Measurements from ENCODE around the gene ANKFY1. TPM values are rescaled to one million over a fixed set of nuclear protein-coding genes. Genes with fewer than 3 reads are reported as not detected.

Gene ANKFY1
- total RNA-seq, 4 donors from 2014 or later: 25.6 to 70.6 (median 44.9) TPM

DNA sequence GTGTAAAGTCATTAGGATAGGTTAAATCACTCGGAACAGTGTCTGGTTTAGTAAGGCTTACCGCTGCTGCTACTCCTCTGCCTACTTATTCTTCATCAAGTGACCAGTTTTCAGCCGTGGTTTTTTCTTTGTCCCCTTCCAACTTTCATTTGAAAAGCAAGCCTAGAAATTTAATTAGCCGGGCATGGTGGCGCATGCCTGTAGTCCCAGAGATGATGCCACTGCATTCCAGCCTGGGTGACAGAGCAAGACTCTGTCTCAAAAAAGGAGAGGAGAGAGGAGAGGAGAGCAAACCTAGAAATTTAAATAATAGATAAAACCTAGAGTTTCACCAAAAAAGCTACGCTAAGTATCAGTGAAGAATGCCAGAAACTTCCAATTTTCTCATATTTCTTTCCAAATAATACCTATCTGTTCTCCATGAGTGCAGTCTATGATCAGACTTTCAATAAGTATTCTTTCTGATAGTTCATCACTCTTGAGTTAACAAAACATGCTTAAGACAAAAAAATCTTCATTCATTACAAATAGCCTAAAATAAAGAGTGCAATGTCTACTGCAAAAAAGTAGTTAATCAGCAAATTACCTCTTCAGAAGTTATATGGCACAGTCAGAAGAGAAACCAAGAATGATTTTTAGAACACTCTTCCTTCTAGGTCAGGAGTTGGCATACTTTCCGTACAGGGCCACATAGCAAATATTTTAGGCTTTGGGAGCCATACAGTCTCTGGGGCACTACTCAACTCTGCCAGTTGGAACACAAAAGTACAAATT is 15.1 kb downstream of the ANKFY1 start:
- TF ChIP-seq POLR2A (IDR thresholded peaks at IDR 0.05) (no peak), POLR2AphosphoS5 (IDR thresholded peaks at IDR 0.05) (no peak), EP300 (IDR thresholded peaks at IDR 0.05) (no peak)
- TF ChIP-seq, protein P1, sequence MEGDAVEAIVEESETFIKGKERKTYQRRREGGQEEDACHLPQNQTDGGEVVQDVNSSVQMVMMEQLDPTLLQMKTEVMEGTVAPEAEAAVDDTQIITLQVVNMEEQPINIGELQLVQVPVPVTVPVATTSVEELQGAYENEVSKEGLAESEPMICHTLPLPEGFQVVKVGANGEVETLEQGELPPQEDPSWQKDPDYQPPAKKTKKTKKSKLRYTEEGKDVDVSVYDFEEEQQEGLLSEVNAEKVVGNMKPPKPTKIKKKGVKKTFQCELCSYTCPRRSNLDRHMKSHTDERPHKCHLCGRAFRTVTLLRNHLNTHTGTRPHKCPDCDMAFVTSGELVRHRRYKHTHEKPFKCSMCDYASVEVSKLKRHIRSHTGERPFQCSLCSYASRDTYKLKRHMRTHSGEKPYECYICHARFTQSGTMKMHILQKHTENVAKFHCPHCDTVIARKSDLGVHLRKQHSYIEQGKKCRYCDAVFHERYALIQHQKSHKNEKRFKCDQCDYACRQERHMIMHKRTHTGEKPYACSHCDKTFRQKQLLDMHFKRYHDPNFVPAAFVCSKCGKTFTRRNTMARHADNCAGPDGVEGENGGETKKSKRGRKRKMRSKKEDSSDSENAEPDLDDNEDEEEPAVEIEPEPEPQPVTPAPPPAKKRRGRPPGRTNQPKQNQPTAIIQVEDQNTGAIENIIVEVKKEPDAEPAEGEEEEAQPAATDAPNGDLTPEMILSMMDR (IDR thresholded peaks at IDR 0.05): no peak
- Histone ChIP-seq H3K27ac (peak overlapping the region; percentile 73), H3K36me3 (no peaks in the 10 kb centered on the region), H3K4me3 (no peak overlapping the region), H3K4me1 (peaks cover 26% of the 10 kb centered on the region), H3K9me3 (no peaks in the 10 kb centered on the region), H3K27me3 (no peaks in the 10 kb centered on the region)
- 61% methylated on average over 7 of the region's 7 CpGs for WGBS
- no peak for DNase-seq (ENCODE audit: low spot score in 2 of 2)

GRCh38 chr17:4247971-4248388 is 15.8 kb downstream of the ANKFY1 start:
- no peaks in the 10 kb centered on the region for H3K36me3 ChIP-seq
- peaks cover 26% of the 10 kb centered on the region for H3K4me1 ChIP-seq
- 75% methylated on average over 7 of the region's 11 CpGs for WGBS
- no peaks in the 10 kb centered on the region for H3K9me3 ChIP-seq
- no peak for TF ChIP-seq EP300 (IDR thresholded peaks at IDR 0.05)
- no peak for TF ChIP-seq POLR2A (IDR thresholded peaks at IDR 0.05)
- no peak for TF ChIP-seq POLR2AphosphoS5 (IDR thresholded peaks at IDR 0.05)
- TF ChIP-seq, protein P1 (IDR thresholded peaks at IDR 0.05): no peak
- no peak overlapping the region for H3K4me3 ChIP-seq
- H3K27me3 ChIP-seq: no peaks in the 10 kb centered on the region
- no peak for DNase-seq (ENCODE audit: low spot score in 2 of 2)
- peak overlapping the region; percentile 73 for H3K27ac ChIP-seq

GRCh38 chr17:4247361-4247970 is 16.3 kb downstream of the ANKFY1 start:
- Histone ChIP-seq H3K27me3 (no peaks in the 10 kb centered on the region), H3K27ac (peak overlapping the region; percentile 73), H3K4me1 (peaks cover 26% of the 10 kb centered on the region), H3K4me3 (no peak overlapping the region), H3K36me3 (peaks cover 2% of the 10 kb centered on the region), H3K9me3 (no peaks in the 10 kb centered on the region)
- DNase-seq (ENCODE audit: low spot score in 2 of 2): no peak
- no peak for TF ChIP-seq POLR2AphosphoS5 (IDR thresholded peaks at IDR 0.05)
- TF ChIP-seq, protein P1 (IDR thresholded peaks at IDR 0.05): no peak
- TF ChIP-seq EP300 (IDR thresholded peaks at IDR 0.05): no peak
- no peak for TF ChIP-seq POLR2A (IDR thresholded peaks at IDR 0.05)
- 66% methylated on average over 5 of the region's 5 CpGs for WGBS

DNA sequence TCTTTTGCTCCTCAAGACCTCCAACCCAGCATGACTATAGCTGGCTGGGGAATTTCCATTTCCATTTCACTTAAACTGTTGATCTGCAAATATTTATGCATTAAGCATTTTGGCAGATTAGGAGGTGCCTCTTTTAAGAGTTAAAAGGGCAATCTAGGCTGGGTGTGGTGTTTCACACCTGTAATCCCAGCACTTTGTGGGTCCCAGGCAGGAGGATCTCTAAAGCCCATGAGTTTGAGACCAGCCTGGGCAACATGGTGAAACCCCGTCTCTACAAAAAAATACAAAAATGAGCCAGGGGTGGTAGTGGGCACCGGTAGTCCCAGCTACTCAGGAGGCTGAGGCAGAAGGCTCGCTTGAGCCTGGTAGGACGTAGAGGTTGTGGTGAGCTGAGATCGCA is 17.1 kb downstream of the ANKFY1 start:
- H3K27ac ChIP-seq: no peak overlapping the region
- H3K36me3 ChIP-seq: peaks cover 9% of the 10 kb centered on the region
- no peaks in the 10 kb centered on the region for H3K9me3 ChIP-seq
- no peaks in the 10 kb centered on the region for H3K27me3 ChIP-seq
- no peak overlapping the region for H3K4me3 ChIP-seq
- WGBS: 99% methylated on average over 5 of the region's 5 CpGs
- TF ChIP-seq POLR2AphosphoS5 (IDR thresholded peaks at IDR 0.05) (no peak), EP300 (IDR thresholded peaks at IDR 0.05) (no peak), POLR2A (IDR thresholded peaks at IDR 0.05) (no peak)
- TF ChIP-seq, protein P1 (IDR thresholded peaks at IDR 0.05): no peak
- peaks cover 26% of the 10 kb centered on the region for H3K4me1 ChIP-seq
- no peak for DNase-seq (ENCODE audit: low spot score in 2 of 2)

DNA sequence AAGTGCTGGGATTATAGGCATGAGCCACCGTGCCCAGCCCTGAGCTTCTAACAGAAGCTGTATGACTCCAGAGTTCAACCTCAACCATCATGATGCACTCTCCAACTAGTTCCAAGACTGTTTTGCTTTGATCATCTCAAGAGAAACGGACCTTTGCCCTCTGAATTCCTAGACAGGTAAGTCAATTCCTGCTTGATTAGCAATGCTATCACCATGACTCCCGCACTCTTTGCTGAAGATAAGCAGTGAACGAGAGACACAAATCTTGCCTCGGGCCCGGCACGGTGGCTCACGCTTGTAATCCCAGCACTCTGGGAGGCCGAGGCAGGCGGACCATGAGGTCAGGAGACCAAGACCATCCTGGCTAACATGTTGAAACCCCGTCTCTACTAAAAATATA is 22.2 kb downstream of the ANKFY1 start:
- WGBS: 97% methylated on average over 11 of the region's 11 CpGs
- H3K27ac ChIP-seq: no peak overlapping the region
- no peaks in the 10 kb centered on the region for H3K9me3 ChIP-seq
- no peaks in the 10 kb centered on the region for H3K27me3 ChIP-seq
- no peak for DNase-seq (ENCODE audit: low spot score in 2 of 2)
- H3K4me1 ChIP-seq: no peaks in the 10 kb centered on the region
- H3K36me3 ChIP-seq: peaks cover 39% of the 10 kb centered on the region
- TF ChIP-seq POLR2AphosphoS5 (IDR thresholded peaks at IDR 0.05): no peak
- TF ChIP-seq POLR2A (IDR thresholded peaks at IDR 0.05): no peak
- TF ChIP-seq, protein P1 (IDR thresholded peaks at IDR 0.05): no peak
- TF ChIP-seq EP300 (IDR thresholded peaks at IDR 0.05): no peak
- no peak overlapping the region for H3K4me3 ChIP-seq
